ENCODE data around the gene UPP2. TPM values are rescaled to one million over a fixed set of nuclear protein-coding genes. Genes with fewer than 3 reads are reported as not detected.

Gene UPP2
- total RNA-seq (2021) (not detected in 2 replicates), Bru-seq, nascent RNA (percentile 15 among the genes with signal in this experiment), BruChase-seq, experiment 1, labeled RNA remaining after a 2-hour chase (percentile 16 among the genes with signal in this experiment), BruChase-seq, experiment 2, labeled RNA remaining after a 6-hour chase (percentile 18 among the genes with signal in this experiment)
- long read RNA-seq = 0 reads

GRCh38 chr2:158101384-158101926 is at the start of gene UPP2:
Gene UPP2, plus strand, starts transcription at chr2:158101876. Its CDS starts 188 bp downstream, at chr2:158102064.
- no peaks in the 10 kb centered on the region for H3K36me3 ChIP-seq (ENCODE audit: insufficient read depth, low read length, poor library complexity, severe bottlenecking)
- ChIA-PET CTCF (no interaction called here), POLR2A (ENCODE audit: low non-redundant PET) (no interaction called here)
- H3K4me3 ChIP-seq (ENCODE audit: low read depth, low read length, poor library complexity, severe bottlenecking) = no peak within 1 kb of the TSS
- no peaks in the 10 kb centered on the region for H3K9me3 ChIP-seq (ENCODE audit: low read depth, low read length, poor library complexity, severe bottlenecking)
- no peaks in the 10 kb centered on the region for H3K27me3 ChIP-seq (replicated peaks; ENCODE audit: insufficient read depth, low read depth, low read length, poor library complexity)
- no peak within 1 kb of the TSS for H3K27ac ChIP-seq (ENCODE audit: low read depth, low read length, poor library complexity, severe bottlenecking)
- DNase-seq (ENCODE audit: low spot score) = no peak
- intact Hi-C loops (cut with micrococcal nuclease; ENCODE audit: unreplicated experiment) = no loop called here
- TF ChIP-seq CTCF (conservative IDR thresholded peaks at IDR 0.05; ENCODE audit: low read depth, low read length) = no peak
- no peak for TF ChIP-seq EZH2 (IDR thresholded peaks at IDR 0.05; ENCODE audit: borderline replicate concordance, low read depth, low read length, poor library complexity, severe bottlenecking)
- no TSS peak for BruUV-seq (replicated peaks)
- H3K4me1 ChIP-seq (ENCODE audit: insufficient read depth, low read length, poor library complexity, severe bottlenecking) = no peaks in the 10 kb centered on the region

- Histone ChIP-seq H3K4me3 (ENCODE audit: low read depth, low read length, poor library complexity, severe bottlenecking) (no peak overlapping the region), H3K9me3 (ENCODE audit: low read depth, low read length, poor library complexity, severe bottlenecking) (no peaks in the 10 kb centered on the region), H3K27me3 (replicated peaks; ENCODE audit: insufficient read depth, low read depth, low read length, poor library complexity) (no peaks in the 10 kb centered on the region), H3K36me3 (ENCODE audit: insufficient read depth, low read length, poor library complexity, severe bottlenecking) (no peaks in the 10 kb centered on the region), H3K27ac (ENCODE audit: low read depth, low read length, poor library complexity, severe bottlenecking) (no peak overlapping the region), H3K4me1 (ENCODE audit: insufficient read depth, low read length, poor library complexity, severe bottlenecking) (peaks cover 18% of the 10 kb centered on the region)
- no TSS peak for BruUV-seq (replicated peaks)
- POLR2A ChIA-PET (ENCODE audit: low non-redundant PET) = no interaction called here
- CTCF ChIA-PET = no interaction called here
- TF ChIP-seq EZH2 (IDR thresholded peaks at IDR 0.05; ENCODE audit: borderline replicate concordance, low read depth, low read length, poor library complexity, severe bottlenecking) (no peak), CTCF (conservative IDR thresholded peaks at IDR 0.05; ENCODE audit: low read depth, low read length) (no peak)
- no peak for DNase-seq (ENCODE audit: low spot score)
- intact Hi-C loops (cut with micrococcal nuclease; ENCODE audit: unreplicated experiment) = no loop called here
These were observed 48.9 kb upstream of the UPP2 start for GRCh38 chr2:158052761-158053160.

GRCh38 chr2:158056875-158057274 is 44.8 kb upstream of the UPP2 start:
- Histone ChIP-seq H3K27me3 (replicated peaks; ENCODE audit: insufficient read depth, low read depth, low read length, poor library complexity) (no peaks in the 10 kb centered on the region), H3K4me3 (ENCODE audit: low read depth, low read length, poor library complexity, severe bottlenecking) (no peak overlapping the region), H3K4me1 (ENCODE audit: insufficient read depth, low read length, poor library complexity, severe bottlenecking) (peaks cover 5% of the 10 kb centered on the region), H3K27ac (ENCODE audit: low read depth, low read length, poor library complexity, severe bottlenecking) (no peak overlapping the region), H3K9me3 (ENCODE audit: low read depth, low read length, poor library complexity, severe bottlenecking) (no peaks in the 10 kb centered on the region), H3K36me3 (ENCODE audit: insufficient read depth, low read length, poor library complexity, severe bottlenecking) (no peaks in the 10 kb centered on the region)
- DNase-seq (ENCODE audit: low spot score) = no peak
- ChIA-PET CTCF (no interaction called here), POLR2A (ENCODE audit: low non-redundant PET) (no interaction called here)
- intact Hi-C loops (cut with micrococcal nuclease; ENCODE audit: unreplicated experiment) = no loop called here
- no peak for TF ChIP-seq CTCF (conservative IDR thresholded peaks at IDR 0.05; ENCODE audit: low read depth, low read length)
- TF ChIP-seq EZH2 (IDR thresholded peaks at IDR 0.05; ENCODE audit: borderline replicate concordance, low read depth, low read length, poor library complexity, severe bottlenecking) = no peak
- BruUV-seq (replicated peaks) = no TSS peak

All from A673 (cell line).